ENCODE data around the gene RCSD1. TPM values are rescaled to one million over a fixed set of nuclear protein-coding genes. Genes with fewer than 3 reads are reported as not detected.

Gene RCSD1
- total and polyA plus RNA-seq, 2 experiments from 2014 or later: 0.77 to 0.80 TPM

- Histone ChIP-seq H3K4me3 (no peak overlapping the region), H3K27ac (no peak overlapping the region), H3K4me2 (no peak overlapping the region), H3K36me3 (replicated peaks; ENCODE audit: insufficient read depth, low read depth) (no peaks in the 10 kb centered on the region), H3K9me2 (replicated peaks; ENCODE audit: insufficient read depth) (no peaks in the 10 kb centered on the region), H2AFZ (no peak overlapping the region), H4K20me1 (ENCODE audit: insufficient read depth, poor library complexity, severe bottlenecking) (no peaks in the 10 kb centered on the region), H3K27me3 (no peaks in the 10 kb centered on the region), H3K4me1 (ENCODE audit: insufficient read depth) (peaks cover 5% of the 10 kb centered on the region), H3K79me2 (no peaks in the 10 kb centered on the region), H3K9me3 (ENCODE audit: low read depth) (no peaks in the 10 kb centered on the region)
- TF ChIP-seq EZH2 (IDR thresholded peaks at IDR 0.05; ENCODE audit: borderline replicate concordance): no peak
- no peak for TF ChIP-seq EZH2phosphoT487 (IDR thresholded peaks at IDR 0.05; ENCODE audit: low read depth, severe bottlenecking, unreplicated experiment)
- no peak for TF ChIP-seq CTCF (IDR thresholded peaks at IDR 0.05; ENCODE audit: poor library complexity)
- no peak for DNase-seq (ENCODE audit: low spot score)
- 83% methylated on average over 16 of the region's 16 CpGs for WGBS (ENCODE audit: low lambda C conversion rate, missing lambda C conversion rate)
Measured at GRCh38 chr1:167650269-167651160, 20.5 kb downstream of the RCSD1 start.

DNA sequence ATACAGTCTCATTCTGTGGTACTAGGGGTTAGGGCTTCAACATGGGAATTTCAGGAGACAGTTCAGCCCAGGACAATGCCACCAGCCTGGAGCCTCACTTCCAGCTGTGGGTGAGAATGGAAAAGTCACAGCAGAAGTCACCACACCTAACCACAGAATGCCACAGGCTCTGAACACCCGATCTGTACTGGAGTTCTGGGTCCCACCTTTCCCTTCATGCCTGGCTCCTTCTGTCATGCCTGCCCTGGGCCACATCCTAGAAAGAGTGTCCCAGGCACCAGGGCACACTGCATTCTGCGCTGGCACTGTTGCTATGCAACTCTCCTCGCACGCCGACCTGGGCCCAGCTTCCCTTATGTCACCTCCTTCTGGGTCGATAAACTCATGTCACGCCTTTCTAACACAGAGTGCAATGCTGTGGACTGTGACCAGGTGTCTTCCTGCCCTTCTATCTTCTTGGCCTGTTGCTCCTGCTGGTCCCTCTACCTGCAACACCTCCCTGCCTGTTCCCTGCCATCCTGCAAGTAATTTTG, 21.2 kb downstream of the RCSD1 start:
- H3K9me3 ChIP-seq (ENCODE audit: low read depth): no peaks in the 10 kb centered on the region
- no peak for TF ChIP-seq EZH2 (IDR thresholded peaks at IDR 0.05; ENCODE audit: borderline replicate concordance)
- no peak for TF ChIP-seq EZH2phosphoT487 (IDR thresholded peaks at IDR 0.05; ENCODE audit: low read depth, severe bottlenecking, unreplicated experiment)
- no peak for TF ChIP-seq CTCF (IDR thresholded peaks at IDR 0.05; ENCODE audit: poor library complexity)
- 95% methylated on average over 7 of the region's 7 CpGs for WGBS (ENCODE audit: low lambda C conversion rate, missing lambda C conversion rate)
- no peaks in the 10 kb centered on the region for H3K79me2 ChIP-seq
- no peaks in the 10 kb centered on the region for H4K20me1 ChIP-seq (ENCODE audit: insufficient read depth, poor library complexity, severe bottlenecking)
- H2AFZ ChIP-seq: no peak overlapping the region
- H3K27me3 ChIP-seq: no peaks in the 10 kb centered on the region
- no peak overlapping the region for H3K4me2 ChIP-seq
- H3K4me1 ChIP-seq (ENCODE audit: insufficient read depth): peaks cover 5% of the 10 kb centered on the region
- H3K4me3 ChIP-seq: no peak overlapping the region
- H3K27ac ChIP-seq: no peak overlapping the region
- no peaks in the 10 kb centered on the region for H3K9me2 ChIP-seq (replicated peaks; ENCODE audit: insufficient read depth)
- no peak for DNase-seq (ENCODE audit: low spot score)
- no peaks in the 10 kb centered on the region for H3K36me3 ChIP-seq (replicated peaks; ENCODE audit: insufficient read depth, low read depth)

DNA sequence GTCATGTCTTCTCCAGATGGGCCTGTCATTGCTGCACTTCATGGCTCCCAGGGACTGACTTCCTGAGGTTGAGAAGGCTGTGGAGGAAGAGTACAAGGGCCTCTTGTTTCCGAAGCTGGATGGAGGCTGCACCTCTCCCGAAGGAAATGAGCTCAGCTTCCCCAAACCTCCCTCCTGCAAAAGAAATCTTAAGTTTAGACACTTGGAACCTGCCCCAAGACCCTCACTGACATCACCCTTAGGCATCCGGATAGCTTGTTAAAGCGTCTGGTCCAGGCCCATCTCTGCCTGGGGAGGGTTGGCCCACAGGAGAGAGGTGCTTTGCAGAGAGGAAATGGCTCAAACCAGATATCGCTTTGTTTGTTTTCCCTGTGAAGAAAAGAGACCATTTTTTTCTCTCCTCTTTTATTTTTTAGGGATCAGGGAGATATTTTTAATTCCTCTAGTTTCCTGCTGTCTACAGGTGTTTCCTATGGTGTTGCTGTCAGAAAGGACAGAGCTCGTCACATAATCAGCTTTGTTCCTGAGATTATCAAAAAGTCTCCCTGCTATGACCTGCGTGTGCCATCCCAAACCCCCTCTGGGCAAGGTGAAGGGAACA, 25.0 kb downstream of the RCSD1 start:
- Histone ChIP-seq H2AFZ (no peak overlapping the region), H3K36me3 (replicated peaks; ENCODE audit: insufficient read depth, low read depth) (no peaks in the 10 kb centered on the region), H3K4me3 (no peak overlapping the region), H3K79me2 (no peaks in the 10 kb centered on the region), H3K4me1 (ENCODE audit: insufficient read depth) (peaks cover 5% of the 10 kb centered on the region), H3K27me3 (no peaks in the 10 kb centered on the region), H3K9me2 (replicated peaks; ENCODE audit: insufficient read depth) (no peaks in the 10 kb centered on the region), H3K4me2 (no peak overlapping the region), H4K20me1 (ENCODE audit: insufficient read depth, poor library complexity, severe bottlenecking) (no peaks in the 10 kb centered on the region), H3K27ac (no peak overlapping the region), H3K9me3 (ENCODE audit: low read depth) (no peaks in the 10 kb centered on the region)
- TF ChIP-seq EZH2 (IDR thresholded peaks at IDR 0.05; ENCODE audit: borderline replicate concordance): no peak
- no peak for TF ChIP-seq CTCF (IDR thresholded peaks at IDR 0.05; ENCODE audit: poor library complexity)
- no peak for TF ChIP-seq EZH2phosphoT487 (IDR thresholded peaks at IDR 0.05; ENCODE audit: low read depth, severe bottlenecking, unreplicated experiment)
- DNase-seq (ENCODE audit: low spot score): no peak
- WGBS (ENCODE audit: low lambda C conversion rate, missing lambda C conversion rate): 78% methylated on average over 7 of the region's 7 CpGs

Measured in hepatocyte (in vitro differentiated cells).